Measurements from ENCODE around the gene ZNF214.
"Not testable (repeated sequence)": the region's sequence is repeated elsewhere in the genome, so short reads cannot be mapped to it uniquely, and the experiment has no call there.

ZNF214 gene

GRCh38 chr11:6988506-6988905 lies 31.6 kb downstream of the ZNF214 start:
- DNase-seq (ENCODE audit: low read depth): no peak

- DNase-seq (ENCODE audit: low read depth): no peak
These were observed 33.7 kb downstream of the ZNF214 start for GRCh38 chr11:6986487-6986886.

GRCh38 chr11:6979365-6979764 lies 40.8 kb downstream of the ZNF214 start:
- peak; percentile 52 for DNase-seq (ENCODE audit: low read depth)

GRCh38 chr11:6969854-6970253 lies 50.3 kb downstream of the ZNF214 start:
- DNase-seq (ENCODE audit: low read depth): peak; percentile 70

GRCh38 chr11:6968816-6969215 lies 51.3 kb downstream of the ZNF214 start:
- peak; percentile 57 for DNase-seq (ENCODE audit: low read depth)

- DNase-seq (ENCODE audit: low read depth): peak; percentile 45
These were observed 57.5 kb downstream of the ZNF214 start for GRCh38 chr11:6962673-6963072.

GRCh38 chr11:6962141-6962540 lies 58.0 kb downstream of the ZNF214 start:
- no peak for DNase-seq (ENCODE audit: low read depth)

- not testable (repeated sequence) for DNase-seq (ENCODE audit: low read depth)
These were observed 65.9 kb downstream of the ZNF214 start for GRCh38 chr11:6954248-6954647.

Measured in fibroblast of gingiva (primary cell).